Mucosa of descending colon (tissue), 3 donors: ENCODE data around the gene KBTBD12. TPM values are rescaled to one million over a fixed set of nuclear protein-coding genes. Genes with fewer than 3 reads are reported as not detected.

Experiments used
- ATAC-seq: fragments of 200-7000 bp; cut with Tn5 transposase; one replicate; pipeline ENCODE4 v1.9.1; 2020; ENCODE audit warnings: mild to moderate bottlenecking, moderate library complexity
- DNase-seq, 3 donors: peaks; one replicate each; pipeline ENCODE4 v3.0.0-alpha.2; 2020
- H3K36me3 ChIP-seq: fragments of 200-600 bp; one replicate; pipeline ENCODE4 v1.8.0; 2021; ENCODE audit warnings: low read depth, mild to moderate bottlenecking
- H3K4me1 ChIP-seq: fragments of 200-600 bp; one replicate; pipeline ENCODE4 v1.8.0; 2021; ENCODE audit warnings: low read depth, mild to moderate bottlenecking
- H3K4me3 ChIP-seq: fragments of 200-600 bp; one replicate; pipeline ENCODE4 v1.8.0; 2021; ENCODE audit warnings: mild to moderate bottlenecking
- H3K9me3 ChIP-seq: fragments of 200-600 bp; one replicate; pipeline ENCODE4 v1.8.0; 2021; ENCODE audit warnings: mild to moderate bottlenecking
- CTCF ChIP-seq: fragments of 200-600 bp; IDR thresholded peaks from one replicate; pipeline ENCODE4 v1.8.0; 2022; ENCODE audit warnings: antibody characterized with exemption, mild to moderate bottlenecking
- intact Hi-C, 2 donors: fragments of 100-400 bp; cut with DNase I in 1 of 2; cut with micrococcal nuclease in 1 of 2; formaldehyde crosslinking; loops; one replicate each; pipeline versions ENCODE4 v1.11.0 to v1.11.1; 2022; cut with DNase I, micrococcal nuclease
- total RNA-seq, 3 donors: library from RNA; stranded (reverse); fragmentation: NEBNext Ultra II Directional in 2 of 3; extraction: Animal tissue kit (Norgen Biotek cat#: 25700) in 2 of 3; gene quantifications; one replicate each; pipeline versions ENCODE4 v1.2.1 to v1.2.4, GENCODE V29; 2021 to 2023
- donor health status: DM: no; HTN: no; CAD: no; lungs with moderate emphysema.
- donor health status: DM: no; HTN: no; CAD: no.
- donor health status: DM: no; HTN: yes; CAD: no.

KBTBD12 gene
- total RNA-seq, 3 donors from 2014 or later: 3.1 to 6.6 (median 5.5) TPM

GRCh38 chr3:127881586-127881985, 33.4 kb upstream of the KBTBD12 start:
- no peak for ATAC-seq

GRCh38 chr3:127884041-127884440, 31.0 kb upstream of the KBTBD12 start:
- TF ChIP-seq CTCF: no peak
- H3K4me1 ChIP-seq: no peaks in the 10 kb centered on the region
- intact Hi-C loops: no loop called here
- H3K36me3 ChIP-seq: no peaks in the 10 kb centered on the region
- ATAC-seq: no peak
- no peaks in the 10 kb centered on the region for H3K9me3 ChIP-seq
- no peak for DNase-seq
- no peak overlapping the region for H3K4me3 ChIP-seq

More at GRCh38 chr3:127881586-127881985, 33.4 kb upstream of the KBTBD12 start:
- DNase-seq: no peak
- TF ChIP-seq CTCF: no peak
- Histone ChIP-seq H3K4me1 (no peaks in the 10 kb centered on the region), H3K4me3 (no peak overlapping the region), H3K36me3 (no peaks in the 10 kb centered on the region), H3K9me3 (no peaks in the 10 kb centered on the region)
- intact Hi-C loops: no loop called here

- intact Hi-C loops: no loop called here
- no peak for TF ChIP-seq CTCF
These were observed 28.6 kb upstream of the KBTBD12 start for GRCh38 chr3:127886231-127886955.

GRCh38 chr3:127886956-127887231, 28.1 kb upstream of the KBTBD12 start:
- Histone ChIP-seq H3K4me3 (no peak overlapping the region), H3K36me3 (no peaks in the 10 kb centered on the region), H3K4me1 (no peaks in the 10 kb centered on the region), H3K9me3 (peaks cover 11% of the 10 kb centered on the region)
- TF ChIP-seq CTCF: no peak
- ATAC-seq (no peak), DNase-seq (no peak)
- intact Hi-C loops: no loop called here

More at GRCh38 chr3:127886231-127886955, 28.6 kb upstream of the KBTBD12 start:
- H3K4me3 ChIP-seq: no peak overlapping the region
- H3K36me3 ChIP-seq: no peaks in the 10 kb centered on the region
- DNase-seq (no peak), ATAC-seq (no peak)
- no peaks in the 10 kb centered on the region for H3K4me1 ChIP-seq
- peaks cover 10% of the 10 kb centered on the region for H3K9me3 ChIP-seq

- DNase-seq (no peak), ATAC-seq (no peak)
- no peak for TF ChIP-seq CTCF
- peaks cover 11% of the 10 kb centered on the region for H3K9me3 ChIP-seq
- intact Hi-C loops: no loop called here
- no peak overlapping the region for H3K4me3 ChIP-seq
- no peaks in the 10 kb centered on the region for H3K36me3 ChIP-seq
- no peaks in the 10 kb centered on the region for H3K4me1 ChIP-seq
These were observed 27.7 kb upstream of the KBTBD12 start for GRCh38 chr3:127887321-127887720.

- Histone ChIP-seq H3K9me3 (peaks cover 11% of the 10 kb centered on the region), H3K4me1 (no peaks in the 10 kb centered on the region), H3K36me3 (no peaks in the 10 kb centered on the region), H3K4me3 (no peak overlapping the region)
- ATAC-seq: no peak
- DNase-seq: no peak
- intact Hi-C loops: no loop called here
- TF ChIP-seq CTCF: no peak
These were observed 26.9 kb upstream of the KBTBD12 start for GRCh38 chr3:127888156-127888555.
